OCI-LY1 (cell line): Measurements from ENCODE around the gene BICD1.

Experiments used
- H2AFZ ChIP-seq: fragments of 200-600 bp; sonication (generic), shearing (Covaris generic); 2 replicates; pipeline ENCODE4 v1.6.0; 2014; ENCODE audit warnings: antibody characterized with exemption, mild to moderate bottlenecking, low read length
- H3F3A ChIP-seq: fragments of 200-600 bp; sonication (generic), shearing (Covaris generic); 2 replicates; pipeline ENCODE4 v1.6.0; 2014; ENCODE audit warnings: mild to moderate bottlenecking, antibody characterized with exemption, low read length, moderate library complexity; ENCODE audit not compliant: insufficient read depth
- H3K27ac ChIP-seq: fragments of 200-600 bp; sonication (generic); 2 replicates; pipeline ENCODE4 v1.5.1; 2014; ENCODE audit warnings: low read length, mixed run types, mild to moderate bottlenecking, low read depth; ENCODE audit not compliant: poor library complexity, severe bottlenecking
- H3K27me3 ChIP-seq: fragments of 200-600 bp; sonication (generic); 2 replicates; pipeline ENCODE4 v1.6.0; 2014; ENCODE audit warnings: antibody characterized with exemption, mild to moderate bottlenecking, low read length, moderate library complexity; ENCODE audit not compliant: insufficient read depth
- H3K36me3 ChIP-seq: fragments of 200-600 bp; sonication (generic); 2 replicates; pipeline ENCODE4 v1.6.1; 2014; ENCODE audit warnings: mild to moderate bottlenecking, antibody characterized with exemption, low read length, moderate library complexity, mixed read lengths; ENCODE audit not compliant: insufficient read depth
- H3K4me1 ChIP-seq: fragments of 200-600 bp; sonication (generic); 2 replicates; pipeline ENCODE4 v1.5.1; 2014; ENCODE audit warnings: mild to moderate bottlenecking, low read length, moderate library complexity; ENCODE audit not compliant: insufficient read depth, severe bottlenecking
- H3K4me2 ChIP-seq: fragments of 200-600 bp; sonication (generic), shearing (Covaris generic); 2 replicates; pipeline ENCODE4 v1.6.1; 2014; ENCODE audit warnings: low read length
- H3K4me3 ChIP-seq: fragments of 200-600 bp; sonication (generic); 2 replicates; pipeline ENCODE4 v1.5.1; 2014; ENCODE audit warnings: low read length, low read depth, mild to moderate bottlenecking, mixed read lengths; ENCODE audit not compliant: poor library complexity, severe bottlenecking
- H3K79me2 ChIP-seq: fragments of 200-600 bp; shearing (Covaris generic); 2 replicates; pipeline ENCODE4 v1.6.1; 2016; ENCODE audit warnings: mixed run types, low read length, mixed read lengths; ENCODE audit not compliant: insufficient read depth
- H3K9ac ChIP-seq: fragments of 200-600 bp; sonication (generic), shearing (Covaris generic); 2 replicates; pipeline ENCODE4 v1.6.1; 2014; ENCODE audit warnings: mild to moderate bottlenecking, low read length, mixed read lengths
- H3K9me2 ChIP-seq: fragments of 200-600 bp; sonication (generic), shearing (Covaris generic); 2 replicates; pipeline ENCODE4 v1.6.1; 2014; ENCODE audit warnings: low read depth, mild to moderate bottlenecking, low read length, mixed read lengths
- H3K9me3 ChIP-seq: fragments of 200-600 bp; shearing (Covaris generic); 2 replicates; pipeline ENCODE4 v1.6.1; 2014; ENCODE audit warnings: low read length, mixed read lengths
- H4K20me1 ChIP-seq: fragments of 200-600 bp; sonication (generic), shearing (Covaris generic); 2 replicates; pipeline ENCODE4 v1.6.0; 2016; ENCODE audit warnings: mild to moderate bottlenecking, low read length; ENCODE audit not compliant: insufficient read depth
- EZH2 ChIP-seq: fragments of 200-600 bp; sonication (generic), shearing (Covaris generic); IDR thresholded peaks from 2 replicates; pipeline ENCODE4 v1.8.0; 2017; ENCODE audit warnings: borderline replicate concordance, mixed run types, mild to moderate bottlenecking, antibody characterized with exemption, low read length, moderate library complexity, mixed read lengths
- TF ChIP-seq, protein P1 (sequence below): fragments of 200-600 bp; sonication (generic), shearing (Covaris generic); IDR thresholded peaks from 2 replicates; pipeline ENCODE4 v1.5.1; 2017; ENCODE audit warnings: mild to moderate bottlenecking, antibody characterized with exemption, low read length, moderate library complexity, mixed read lengths

The BICD1 gene

GRCh38 chr12:32161058-32161457 is 54.4 kb downstream of the BICD1 start:
- no peak overlapping the region for H3K4me2 ChIP-seq
- no peaks in the 10 kb centered on the region for H3K79me2 ChIP-seq
- H4K20me1 ChIP-seq, result no peaks in the 10 kb centered on the region
- H3F3A ChIP-seq, result no peaks in the 10 kb centered on the region
- no peaks in the 10 kb centered on the region for H3K4me1 ChIP-seq
- no peak overlapping the region for H2AFZ ChIP-seq
- peaks cover 23% of the 10 kb centered on the region for H3K36me3 ChIP-seq
- TF ChIP-seq EZH2, result no peak
- TF ChIP-seq, protein P1, sequence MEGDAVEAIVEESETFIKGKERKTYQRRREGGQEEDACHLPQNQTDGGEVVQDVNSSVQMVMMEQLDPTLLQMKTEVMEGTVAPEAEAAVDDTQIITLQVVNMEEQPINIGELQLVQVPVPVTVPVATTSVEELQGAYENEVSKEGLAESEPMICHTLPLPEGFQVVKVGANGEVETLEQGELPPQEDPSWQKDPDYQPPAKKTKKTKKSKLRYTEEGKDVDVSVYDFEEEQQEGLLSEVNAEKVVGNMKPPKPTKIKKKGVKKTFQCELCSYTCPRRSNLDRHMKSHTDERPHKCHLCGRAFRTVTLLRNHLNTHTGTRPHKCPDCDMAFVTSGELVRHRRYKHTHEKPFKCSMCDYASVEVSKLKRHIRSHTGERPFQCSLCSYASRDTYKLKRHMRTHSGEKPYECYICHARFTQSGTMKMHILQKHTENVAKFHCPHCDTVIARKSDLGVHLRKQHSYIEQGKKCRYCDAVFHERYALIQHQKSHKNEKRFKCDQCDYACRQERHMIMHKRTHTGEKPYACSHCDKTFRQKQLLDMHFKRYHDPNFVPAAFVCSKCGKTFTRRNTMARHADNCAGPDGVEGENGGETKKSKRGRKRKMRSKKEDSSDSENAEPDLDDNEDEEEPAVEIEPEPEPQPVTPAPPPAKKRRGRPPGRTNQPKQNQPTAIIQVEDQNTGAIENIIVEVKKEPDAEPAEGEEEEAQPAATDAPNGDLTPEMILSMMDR, result no peak
- H3K9ac ChIP-seq, result no peak overlapping the region
- no peaks in the 10 kb centered on the region for H3K9me3 ChIP-seq
- H3K27me3 ChIP-seq, result no peaks in the 10 kb centered on the region
- no peak overlapping the region for H3K27ac ChIP-seq
- no peak overlapping the region for H3K4me3 ChIP-seq
- no peaks in the 10 kb centered on the region for H3K9me2 ChIP-seq

DNA sequence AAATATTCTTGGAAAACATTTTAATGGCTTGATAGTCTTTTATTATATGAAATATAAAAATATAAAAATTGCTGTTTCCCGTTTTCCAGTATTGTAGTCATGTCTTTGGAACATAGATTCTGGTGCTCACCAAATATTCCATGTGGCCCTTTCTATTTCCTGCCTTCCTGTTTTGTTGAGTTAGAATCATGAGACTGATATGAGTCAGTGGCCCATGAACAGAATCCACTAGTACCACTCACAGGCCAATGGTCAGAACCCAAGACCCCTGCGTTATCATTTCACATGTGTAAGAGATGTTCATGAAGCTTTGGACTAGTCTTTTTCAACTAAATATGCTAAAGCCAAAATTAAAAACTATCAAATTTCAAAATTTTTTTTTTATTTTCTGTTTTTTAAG is 56.9 kb downstream of the BICD1 start:
- H3K79me2 ChIP-seq, result no peaks in the 10 kb centered on the region
- H3K36me3 ChIP-seq, result peaks cover 25% of the 10 kb centered on the region
- H3K4me2 ChIP-seq, result no peak overlapping the region

DNA sequence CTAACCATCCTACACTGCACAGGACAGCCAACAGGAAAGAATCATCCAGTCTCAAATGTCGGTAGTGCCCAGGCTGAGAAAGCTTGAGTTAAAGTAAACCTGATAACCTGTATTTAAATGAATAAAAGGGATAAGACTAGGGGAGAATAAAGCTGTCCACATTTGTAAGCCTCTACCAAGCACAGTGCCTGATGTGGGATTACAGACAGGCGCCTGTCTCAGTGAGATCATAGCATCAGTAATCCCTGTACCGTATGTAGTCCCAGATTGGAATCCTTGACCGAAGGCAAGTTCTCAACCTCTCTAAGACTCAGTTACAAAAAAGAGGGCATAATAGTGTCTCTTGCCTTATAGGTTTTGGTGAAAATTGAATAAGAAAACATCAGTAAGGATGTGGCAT is 59.9 kb downstream of the BICD1 start:
- no peak overlapping the region for H3K9ac ChIP-seq
- no peak for TF ChIP-seq EZH2
- TF ChIP-seq, protein P1, result no peak
- no peaks in the 10 kb centered on the region for H3K79me2 ChIP-seq
- H4K20me1 ChIP-seq, result no peaks in the 10 kb centered on the region
- no peaks in the 10 kb centered on the region for H3K27me3 ChIP-seq
- H3F3A ChIP-seq, result no peaks in the 10 kb centered on the region
- no peak overlapping the region for H3K27ac ChIP-seq
- no peak overlapping the region for H2AFZ ChIP-seq
- peaks cover 15% of the 10 kb centered on the region for H3K4me1 ChIP-seq
- H3K9me3 ChIP-seq, result no peaks in the 10 kb centered on the region; the same call in 1 of the 2 replicates
- no peak overlapping the region for H3K4me3 ChIP-seq
- no peaks in the 10 kb centered on the region for H3K9me2 ChIP-seq
- H3K36me3 ChIP-seq, result peaks cover 19% of the 10 kb centered on the region
- H3K4me2 ChIP-seq, result no peak overlapping the region

More for the DNA sequence above, 56.9 kb downstream of the BICD1 start:
- TF ChIP-seq EZH2, result no peak
- TF ChIP-seq, protein P1, result no peak
- Histone ChIP-seq H2AFZ (no peak overlapping the region), H4K20me1 (no peaks in the 10 kb centered on the region), H3K9me3 (no peaks in the 10 kb centered on the region; the same call in 1 of the 2 replicates), H3K4me3 (no peak overlapping the region), H3K27me3 (no peaks in the 10 kb centered on the region), H3F3A (no peaks in the 10 kb centered on the region), H3K4me1 (no peaks in the 10 kb centered on the region), H3K9ac (no peak overlapping the region), H3K9me2 (no peaks in the 10 kb centered on the region), H3K27ac (no peak overlapping the region)
